GM21526 (cell line): ENCODE results near the gene SHROOM3.
"Not testable (repeated sequence)": the region's sequence is repeated elsewhere in the genome, so short reads cannot be mapped to it uniquely, and the experiment has no call there.

Experiments used
- ATAC-seq: cut with Tn5 transposase; IDR thresholded peaks from one replicate; pipeline ENCODE4 v1.9.1; 2021; ENCODE audit warnings: moderate library complexity; ENCODE audit not compliant: unreplicated experiment, low FRiP score

Gene SHROOM3

DNA sequence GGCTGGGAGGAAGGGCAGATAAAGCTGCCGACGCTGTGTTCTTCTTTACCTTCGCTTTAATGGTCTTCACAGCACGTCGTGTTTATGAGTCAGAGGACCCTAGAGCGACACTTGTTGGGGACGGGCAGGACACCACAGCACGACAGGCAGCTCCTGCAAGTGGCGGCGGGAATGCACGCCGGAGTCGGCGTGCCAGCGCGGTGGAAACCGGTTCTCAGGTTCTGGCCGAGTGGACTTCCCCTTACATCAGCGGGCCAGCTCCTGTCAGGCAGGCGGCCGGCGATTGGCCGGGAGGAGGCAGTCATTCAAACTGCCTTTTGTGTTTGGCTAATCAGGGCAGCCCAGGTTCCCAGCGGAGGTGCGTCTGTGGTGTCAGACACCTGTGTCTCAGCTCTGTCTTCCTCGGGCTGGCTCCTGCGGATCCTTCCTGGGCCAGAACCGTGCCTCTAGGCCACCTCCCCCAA lies 150.9 kb downstream of the SHROOM3 start:
- no peak for ATAC-seq

DNA sequence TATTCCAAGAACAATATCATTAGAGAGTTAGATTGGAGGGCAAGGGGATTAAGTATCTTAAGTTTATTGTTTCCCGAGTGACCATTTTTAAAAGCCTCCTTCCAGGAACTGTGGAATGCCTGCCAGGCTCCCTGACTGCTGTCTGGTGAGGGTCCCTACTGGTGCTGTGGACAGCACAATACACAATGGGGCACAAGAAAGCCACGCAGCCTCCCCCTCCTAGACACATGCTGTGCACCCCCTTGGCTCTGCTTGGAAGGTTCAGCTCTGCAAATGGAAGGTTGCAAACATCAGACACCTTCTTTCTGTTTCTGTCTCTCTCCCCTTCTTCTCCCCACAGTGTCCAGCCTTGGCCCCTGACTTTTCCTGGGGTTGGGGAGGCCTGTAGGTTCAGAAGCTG lies 153.2 kb downstream of the SHROOM3 start:
- ATAC-seq = no peak

- no peak for ATAC-seq
These were observed 154.4 kb downstream of the SHROOM3 start for GRCh38 chr4:76589402-76589801.

DNA sequence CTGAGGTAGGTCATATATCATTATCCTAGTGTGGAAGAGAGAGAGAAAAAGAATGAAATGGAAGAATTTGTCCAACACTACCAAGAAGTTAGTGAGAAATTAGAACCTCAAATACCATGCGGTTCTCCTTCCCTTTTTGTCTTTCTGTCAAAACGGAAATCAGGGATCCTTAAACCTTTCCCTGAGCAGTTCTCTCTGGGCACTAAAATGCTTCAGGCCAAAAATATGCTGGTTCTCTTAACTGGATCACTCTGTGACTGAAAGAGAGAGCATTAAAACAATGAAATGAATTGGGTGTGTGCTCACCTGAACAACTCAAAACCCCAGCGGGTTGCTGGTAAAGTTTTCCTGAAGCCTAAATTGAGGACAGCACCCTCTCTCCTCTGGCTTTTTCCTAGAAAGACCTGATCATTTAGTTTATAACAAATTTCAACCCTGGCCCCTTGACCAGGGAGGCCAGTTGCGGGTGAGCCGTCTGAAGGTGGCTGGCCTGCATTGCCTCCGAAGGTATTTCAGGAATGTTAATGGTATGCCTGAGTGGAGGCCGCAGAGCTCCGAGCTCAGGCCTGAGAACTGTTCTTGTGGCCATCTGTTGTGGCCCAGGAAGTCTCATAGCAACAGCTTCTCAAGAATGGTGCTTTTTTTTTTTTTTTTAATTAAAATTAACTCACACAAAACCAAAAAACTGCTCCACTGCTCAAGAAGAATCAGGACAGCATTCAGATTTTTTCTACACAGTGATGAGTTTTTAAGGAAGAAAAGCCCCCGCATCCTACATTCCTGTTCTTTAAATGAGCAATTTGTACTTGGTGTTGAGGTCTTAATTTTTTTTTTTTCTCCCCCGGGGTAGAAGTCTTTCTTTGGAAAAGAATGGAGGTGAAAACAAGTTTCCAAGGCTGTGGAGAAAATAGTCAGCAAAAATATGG lies 155.1 kb downstream of the SHROOM3 start:
- no peak for ATAC-seq

DNA sequence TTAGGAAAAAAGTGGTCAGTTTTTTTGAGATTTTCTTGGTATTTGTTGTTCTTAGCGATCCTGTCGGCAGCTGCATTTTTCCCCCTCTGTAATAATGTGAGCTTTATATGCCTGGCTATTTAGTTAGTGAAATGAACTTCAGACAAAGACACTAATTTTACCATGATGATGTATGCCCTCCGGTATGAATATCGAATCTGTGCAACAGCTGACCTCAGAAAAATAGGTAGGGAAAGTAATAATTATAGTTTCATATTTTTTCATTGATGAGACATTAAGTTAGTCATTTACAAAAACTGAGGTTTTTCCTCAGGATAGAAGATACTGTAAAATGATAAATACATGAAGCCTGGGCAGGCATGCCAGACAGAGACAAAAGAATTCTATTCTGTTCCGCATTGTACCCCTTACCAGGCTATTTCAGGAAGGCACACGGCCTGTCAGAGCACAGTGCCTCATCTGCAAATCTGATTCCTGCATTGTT lies 155.8 kb downstream of the SHROOM3 start:
- no peak for ATAC-seq

DNA sequence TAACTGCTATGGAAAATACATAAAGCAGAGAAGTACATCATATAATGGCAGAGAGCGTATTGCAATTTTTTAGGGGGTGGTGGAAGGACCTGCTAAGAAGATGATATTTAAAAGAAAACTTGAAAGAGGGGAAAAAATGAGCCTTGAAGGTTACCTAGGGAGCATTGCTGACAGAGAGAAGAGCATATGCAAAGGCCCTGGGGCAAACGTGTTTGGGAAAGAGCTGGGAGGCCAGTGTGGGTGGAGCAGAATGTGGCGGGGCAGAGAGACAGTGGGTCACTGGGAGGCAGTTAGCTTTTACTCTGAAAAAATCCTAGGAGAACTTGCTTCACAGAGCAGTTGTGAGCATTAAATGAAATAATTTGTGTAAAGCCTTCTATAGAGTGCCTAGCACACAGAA lies 157.0 kb downstream of the SHROOM3 start:
- no peak for ATAC-seq

- ATAC-seq = no peak
These were observed 157.4 kb downstream of the SHROOM3 start for GRCh38 chr4:76592460-76592859.

DNA sequence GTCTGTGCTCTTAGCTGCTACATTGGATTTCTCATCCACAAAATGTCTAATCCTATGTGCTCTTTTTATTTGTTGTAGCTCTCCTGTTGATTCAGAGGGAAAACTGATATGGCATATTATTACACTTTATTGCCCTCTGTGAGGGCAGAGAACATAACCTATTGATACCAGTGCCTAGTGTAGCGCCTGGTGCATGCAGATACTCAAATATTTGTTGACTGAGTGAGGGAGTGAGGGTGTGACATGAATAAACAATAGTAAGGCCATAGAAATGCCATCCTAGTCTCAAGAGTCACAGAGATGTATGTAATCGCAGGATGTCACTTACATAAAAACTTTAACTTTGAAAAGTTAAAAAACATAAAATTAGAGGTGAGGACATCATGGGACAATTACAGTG lies 159.1 kb downstream of the SHROOM3 start:
- ATAC-seq = no peak

DNA sequence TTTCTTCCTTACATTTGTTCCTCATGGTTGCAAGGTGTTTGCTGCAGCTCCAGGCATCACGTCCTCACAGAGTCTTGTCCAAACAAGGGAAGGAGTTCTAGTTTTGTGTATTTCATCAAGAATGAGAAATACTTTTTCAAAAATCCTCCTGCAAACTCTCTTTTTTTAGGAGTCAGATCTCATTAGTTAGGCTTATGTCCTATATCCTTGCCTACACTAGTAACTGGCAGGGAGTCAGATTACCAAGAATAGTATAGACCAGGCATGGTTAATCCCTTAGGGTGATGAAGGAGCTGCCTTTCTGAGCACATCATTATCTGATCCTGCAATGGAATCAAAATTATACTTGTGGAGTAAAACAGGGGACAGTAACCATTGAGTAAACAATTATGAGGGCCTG lies 160.4 kb downstream of the SHROOM3 start:
- no peak for ATAC-seq

DNA sequence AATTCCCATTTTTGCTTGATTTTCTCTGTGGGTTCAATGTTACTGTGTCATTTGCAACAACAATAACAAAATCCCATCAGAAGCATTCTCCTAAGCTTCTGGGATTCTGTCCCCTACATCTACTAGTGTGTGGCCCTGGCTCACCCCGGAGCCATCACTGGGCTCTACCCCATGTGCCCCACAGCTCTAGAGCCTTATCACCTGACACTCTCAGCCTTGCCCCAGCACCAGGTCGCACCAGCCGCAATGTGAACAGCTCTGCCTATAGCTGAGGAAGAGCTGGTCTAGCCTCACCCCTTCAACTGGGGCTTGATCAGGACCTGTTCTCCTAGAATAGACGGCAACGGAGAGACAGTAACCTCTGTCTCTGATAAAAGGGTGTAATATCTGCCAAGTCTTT lies 161.7 kb downstream of the SHROOM3 start:
- ATAC-seq = no peak

DNA sequence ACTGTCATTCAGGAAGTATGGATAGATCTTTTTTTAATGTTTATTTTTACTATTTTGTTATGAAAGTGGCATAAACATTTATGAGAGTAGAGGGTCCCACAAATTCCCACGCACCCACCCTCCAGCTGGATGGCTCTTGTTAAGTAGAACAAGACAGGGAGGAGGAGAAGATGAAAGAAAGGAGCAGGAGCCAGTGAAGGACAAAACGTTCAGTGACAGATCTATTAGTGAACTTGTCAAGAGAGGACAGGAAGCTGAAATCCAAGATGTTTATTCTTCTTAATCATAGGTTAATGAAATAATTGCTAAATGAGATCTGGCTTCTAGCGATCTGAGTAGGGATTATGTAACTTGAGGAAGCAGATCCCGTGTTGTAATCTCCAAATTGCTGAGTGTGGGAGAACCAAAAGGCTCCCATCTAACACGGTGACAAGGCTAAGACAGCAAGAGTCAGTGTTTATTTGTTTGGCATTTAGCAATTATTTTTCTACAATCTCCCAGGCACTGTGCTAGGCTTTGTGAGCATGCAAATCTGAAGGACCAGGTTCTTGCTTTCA lies 162.5 kb downstream of the SHROOM3 start:
- ATAC-seq = no peak

DNA sequence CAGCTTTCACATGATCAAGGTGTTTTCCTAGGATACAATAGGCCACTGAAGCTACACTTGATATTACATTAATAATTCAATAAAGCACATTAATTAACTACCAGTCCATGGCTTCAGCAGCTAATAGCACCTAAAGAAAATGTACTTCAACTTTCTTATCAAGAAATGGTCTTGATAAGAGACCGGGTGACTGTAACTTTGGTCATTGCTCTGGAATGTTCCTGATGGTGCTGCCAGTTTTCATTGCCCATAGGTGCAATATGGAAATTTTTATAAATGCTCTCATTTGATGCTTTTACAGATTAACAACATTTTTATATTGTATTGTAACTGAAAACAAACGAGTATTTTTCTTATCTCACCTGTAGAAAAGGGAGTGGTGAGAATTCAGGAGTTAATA lies 165.4 kb downstream of the SHROOM3 start:
- ATAC-seq = no peak

DNA sequence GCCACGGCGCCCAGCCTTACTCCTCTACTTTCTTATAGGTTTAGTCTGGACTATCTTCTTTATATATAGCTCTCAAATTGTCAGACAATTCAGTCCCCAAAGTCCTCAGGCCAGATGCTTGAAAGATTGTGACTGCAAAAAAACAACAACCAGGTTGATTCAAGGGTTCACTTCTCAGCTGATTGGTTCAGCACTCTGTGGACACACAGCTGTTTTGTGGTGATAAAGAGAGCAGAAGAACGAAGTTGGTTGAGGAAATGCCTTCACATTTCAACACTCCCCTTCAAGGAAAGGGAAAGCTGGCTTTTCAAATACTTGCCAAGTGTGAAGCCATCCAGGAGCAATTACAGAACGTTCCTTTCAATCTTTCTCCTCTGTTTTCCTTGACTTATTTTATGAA lies 166.8 kb downstream of the SHROOM3 start:
- ATAC-seq = no peak

DNA sequence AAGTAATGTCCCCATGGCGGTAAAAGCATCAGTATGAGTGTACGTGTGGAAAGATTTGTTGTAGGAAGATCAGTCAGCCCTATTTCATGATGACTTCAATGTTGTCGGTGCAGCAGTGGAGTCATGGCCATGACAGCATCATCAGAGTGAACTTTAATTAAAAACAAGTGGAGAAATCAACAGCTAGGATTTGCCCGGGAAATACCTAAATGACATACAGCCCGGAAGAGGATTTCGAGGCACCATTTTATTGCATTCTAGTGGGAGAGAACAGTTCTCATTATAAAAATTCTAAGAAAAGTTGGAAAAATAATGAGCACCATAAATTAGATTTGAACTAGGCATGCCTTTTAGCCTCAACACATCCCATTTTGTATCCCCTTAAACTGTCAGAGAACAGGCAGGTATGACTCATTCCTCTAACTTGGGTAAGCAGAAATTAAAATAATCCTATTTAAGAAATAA lies 170.1 kb downstream of the SHROOM3 start:
- ATAC-seq = no peak

DNA sequence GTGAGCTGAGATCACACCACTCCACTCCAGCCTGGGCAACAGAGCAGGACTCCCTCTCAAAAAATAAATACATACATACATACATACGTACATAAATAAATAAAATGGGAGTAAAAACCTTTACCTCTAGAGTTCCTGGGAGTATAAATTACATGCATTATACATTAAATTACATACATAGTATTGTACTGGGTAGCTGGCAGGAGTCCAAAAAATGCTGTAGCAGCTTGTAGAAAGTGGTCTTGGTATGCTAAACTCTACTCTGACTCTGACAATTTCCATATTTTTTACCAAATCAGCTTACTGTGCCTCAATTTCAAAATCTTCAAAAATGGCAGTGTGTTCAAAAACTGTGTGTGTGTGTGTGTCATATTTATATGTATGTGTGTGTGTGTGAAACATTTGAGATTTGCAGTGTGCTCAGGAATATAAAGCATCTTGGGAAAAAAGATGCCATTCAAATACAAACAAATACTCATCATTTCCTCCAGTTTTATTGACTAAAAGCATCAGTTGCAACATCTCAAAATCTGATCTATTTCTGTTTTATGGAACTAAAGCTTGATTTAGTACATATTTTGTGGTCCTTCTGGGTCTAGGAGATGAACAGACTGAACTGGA lies 171.7 kb downstream of the SHROOM3 start:
- no peak for ATAC-seq

DNA sequence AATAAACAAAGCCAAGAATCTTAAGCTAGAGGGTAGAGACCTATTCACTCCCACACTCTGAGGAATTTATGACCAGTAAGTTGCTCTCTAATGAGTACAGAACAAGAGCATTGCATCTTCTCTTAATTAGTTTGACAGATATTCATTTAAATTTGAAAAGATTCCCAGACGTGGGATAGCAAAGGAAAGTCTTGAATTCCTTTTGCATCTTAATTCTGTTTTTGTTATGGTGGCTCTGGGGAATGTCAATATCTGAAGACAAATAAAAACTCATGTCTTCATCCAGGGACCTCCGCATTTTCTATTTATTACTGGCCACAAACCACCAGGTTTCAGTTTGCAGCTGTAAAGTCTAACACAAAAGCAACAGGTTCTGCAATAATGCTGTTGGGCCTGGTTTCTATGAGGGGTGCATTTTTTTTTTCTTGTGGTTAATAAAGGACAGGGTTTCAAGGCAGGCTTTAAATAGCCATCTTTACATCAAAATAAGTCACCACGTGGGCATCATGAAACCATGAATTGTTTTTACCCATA lies 172.3 kb downstream of the SHROOM3 start:
- ATAC-seq = peak; percentile 93

DNA sequence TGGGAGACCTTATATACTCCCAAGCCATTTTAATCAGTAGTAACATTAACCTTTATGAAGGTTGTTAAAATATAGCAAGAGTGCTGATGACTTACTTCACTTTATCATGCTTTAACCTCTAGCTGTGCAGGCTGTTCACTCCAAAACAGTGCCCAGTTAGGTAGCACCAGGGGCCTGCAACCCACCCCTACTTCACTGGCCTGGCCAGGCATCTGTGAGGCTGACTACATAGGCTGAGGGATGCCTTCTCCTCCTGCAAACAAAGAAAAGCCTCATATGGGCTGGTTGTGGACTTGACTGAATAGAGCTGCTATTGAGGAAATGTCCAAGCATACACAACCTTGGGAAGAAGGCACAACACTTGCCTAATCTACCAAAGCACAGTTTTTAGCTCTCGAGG lies 172.8 kb downstream of the SHROOM3 start:
- peak; percentile 14 for ATAC-seq

GRCh38 chr4:76608549-76608948 lies 173.5 kb downstream of the SHROOM3 start:
- ATAC-seq = not testable (repeated sequence)

DNA sequence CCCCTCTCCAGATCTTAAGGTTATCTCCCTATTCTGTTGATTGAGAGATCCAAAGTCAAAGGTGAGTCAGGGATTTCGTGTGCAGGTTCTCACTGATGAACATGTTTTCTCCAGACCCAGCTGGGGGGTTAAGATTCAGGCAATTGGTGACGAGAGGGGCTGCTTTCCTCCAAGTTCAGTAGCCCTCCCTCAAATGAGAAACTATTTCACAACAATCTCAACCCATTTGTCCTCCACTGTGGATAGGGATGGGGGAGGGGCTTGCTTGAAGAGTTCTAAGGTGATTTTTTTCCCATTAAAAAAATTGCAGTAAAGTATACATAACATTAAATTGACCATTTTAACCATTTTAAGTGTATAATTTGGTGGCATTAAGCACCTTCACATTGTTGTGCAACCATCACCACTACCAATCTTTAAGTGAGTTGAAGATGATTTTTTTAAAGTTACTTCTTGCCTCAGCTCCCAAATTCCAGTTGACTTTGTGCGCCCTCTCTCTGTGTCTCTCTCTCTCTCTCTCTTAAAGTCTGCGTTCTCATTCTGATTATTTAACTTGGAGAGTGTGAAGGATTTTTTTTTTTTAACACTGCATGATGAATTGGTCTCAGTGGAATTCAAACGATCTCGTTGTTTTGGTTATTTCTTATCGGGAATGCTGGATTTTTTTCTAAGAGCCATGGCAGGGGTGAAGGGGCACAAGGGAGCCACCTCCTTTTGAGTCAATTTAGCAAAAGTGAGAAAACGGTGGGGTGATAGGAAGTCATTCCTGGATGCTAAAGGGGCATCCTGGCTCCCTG lies 175.9 kb downstream of the SHROOM3 start:
- ATAC-seq = no peak

DNA sequence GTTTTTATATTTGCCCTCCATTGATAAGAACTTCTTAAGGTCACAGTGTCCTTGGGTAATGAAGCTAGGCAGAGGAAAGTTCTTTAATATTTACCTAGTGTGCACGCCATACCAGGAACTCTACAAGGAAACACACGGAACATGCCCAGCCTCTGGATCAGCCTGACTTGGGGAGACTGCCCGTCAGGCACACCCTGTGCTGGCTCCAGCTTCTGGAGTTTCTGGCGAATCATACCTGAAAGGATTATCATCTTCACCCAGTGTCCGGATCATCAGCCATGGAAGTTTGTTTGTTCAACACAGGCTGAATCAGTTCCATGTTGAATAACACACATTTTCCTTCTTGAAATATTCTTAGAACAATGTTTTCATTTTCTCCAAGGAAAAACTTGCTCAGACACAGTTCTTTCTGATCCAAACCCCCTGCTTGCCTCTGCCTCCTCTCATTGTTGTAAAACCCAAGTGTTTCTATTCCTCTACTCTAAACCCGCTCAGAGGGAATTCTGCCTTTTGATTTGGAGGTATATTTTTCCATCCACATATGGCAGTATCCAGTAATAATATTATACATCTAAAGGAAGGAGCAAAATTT lies 176.7 kb downstream of the SHROOM3 start:
- ATAC-seq = no peak
